Activated CD4-positive, alpha-beta T cell treated with anti-CD3 and anti-CD28 coated beads, Interleukin-2, amount 50 U/mL, for 1 hour (primary cell): Measurements from ENCODE around the gene KREMEN1.
"Not testable (repeated sequence)": the region's sequence is repeated elsewhere in the genome, so short reads cannot be mapped to it uniquely, and the experiment has no call there.

ENCODE experiments used
- DNase-seq: peaks from one replicate; pipeline ENCODE4 v3.0.0-alpha.2; 2020

KREMEN1 gene

GRCh38 chr22:29079218-29079901, 6.5 kb downstream of the KREMEN1 start:
- DNase-seq, result no peak

GRCh38 chr22:29080106-29080975, 7.5 kb downstream of the KREMEN1 start:
- DNase-seq, result no peak

DNA sequence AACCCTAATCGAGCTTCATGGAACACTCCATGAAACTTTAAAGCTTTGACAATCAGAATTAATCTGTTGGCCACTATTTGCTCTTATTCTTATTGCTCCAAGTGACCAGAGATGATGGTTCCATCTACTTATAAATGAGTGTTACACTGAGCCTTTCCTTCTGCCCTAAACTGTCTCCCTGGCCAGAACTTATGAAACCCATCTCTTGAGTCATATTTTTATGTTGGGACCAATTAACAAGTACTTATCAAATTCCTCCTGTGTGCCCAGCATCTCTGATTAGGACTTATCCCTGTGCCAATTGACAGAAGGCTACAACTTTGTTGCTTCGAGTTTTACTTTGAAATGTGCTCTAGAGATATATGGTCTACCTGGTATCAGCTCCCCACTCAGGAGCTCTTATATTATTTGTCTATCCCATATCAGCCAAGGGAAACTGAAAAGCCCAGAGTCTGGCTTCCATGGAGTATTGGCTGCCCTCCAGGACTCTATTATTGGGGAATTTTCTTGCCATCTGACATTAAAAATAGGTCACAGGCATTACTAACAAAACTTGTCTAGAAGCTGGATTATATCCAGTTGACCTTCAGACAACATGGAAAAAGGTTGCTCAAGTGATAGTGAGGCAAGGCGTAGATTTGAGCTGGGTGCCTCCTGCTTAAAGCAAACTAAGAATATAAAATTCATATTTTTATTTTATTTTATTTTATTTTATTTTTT, 8.8 kb downstream of the KREMEN1 start:
- no peak for DNase-seq

- no peak for DNase-seq
Measured at GRCh38 chr22:29082826-29083545, 10.2 kb downstream of the KREMEN1 start.

DNA sequence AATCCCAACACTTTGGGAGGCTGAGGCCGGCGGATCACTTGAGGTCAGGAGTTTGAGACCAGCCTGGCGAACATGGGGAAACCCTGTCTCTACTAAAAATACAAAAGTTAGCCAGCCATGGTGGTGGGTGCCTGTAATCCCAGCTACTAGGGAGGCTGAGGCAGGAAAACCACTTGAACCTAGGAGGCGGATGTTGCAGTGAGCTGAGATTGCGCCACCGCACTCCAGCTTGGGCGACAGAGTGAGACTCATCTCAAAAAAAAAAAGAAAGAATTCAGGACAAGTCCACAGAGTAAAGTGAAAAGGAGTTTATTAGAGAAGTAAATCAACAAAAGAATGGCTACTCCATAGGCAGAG, 10.7 kb downstream of the KREMEN1 start:
- not testable (repeated sequence) for DNase-seq

- no peak for DNase-seq
Measured at GRCh38 chr22:29083933-29084591, 11.2 kb downstream of the KREMEN1 start.

GRCh38 chr22:29087012-29087411, 14.2 kb downstream of the KREMEN1 start:
- DNase-seq, result no peak

DNA sequence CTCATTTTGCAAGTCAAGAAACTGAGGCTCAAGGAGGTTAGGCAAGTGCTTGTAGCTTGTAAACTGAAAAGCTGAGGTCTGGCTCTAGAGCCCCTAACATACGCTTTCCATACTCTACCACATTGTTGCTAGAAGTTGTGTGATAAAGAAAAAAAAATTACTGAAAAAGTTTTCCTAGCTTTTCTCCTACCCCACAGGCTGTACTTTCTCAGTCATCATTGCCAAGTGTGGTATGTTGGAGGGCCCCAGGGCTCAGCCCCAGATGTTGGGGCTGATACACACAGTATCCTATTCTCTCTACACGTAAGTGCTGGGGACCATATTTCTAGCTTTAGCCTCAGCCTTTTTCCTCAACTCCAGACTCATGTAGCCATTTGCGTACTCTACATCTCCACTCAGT, 16.0 kb downstream of the KREMEN1 start:
- DNase-seq, result no peak

DNA sequence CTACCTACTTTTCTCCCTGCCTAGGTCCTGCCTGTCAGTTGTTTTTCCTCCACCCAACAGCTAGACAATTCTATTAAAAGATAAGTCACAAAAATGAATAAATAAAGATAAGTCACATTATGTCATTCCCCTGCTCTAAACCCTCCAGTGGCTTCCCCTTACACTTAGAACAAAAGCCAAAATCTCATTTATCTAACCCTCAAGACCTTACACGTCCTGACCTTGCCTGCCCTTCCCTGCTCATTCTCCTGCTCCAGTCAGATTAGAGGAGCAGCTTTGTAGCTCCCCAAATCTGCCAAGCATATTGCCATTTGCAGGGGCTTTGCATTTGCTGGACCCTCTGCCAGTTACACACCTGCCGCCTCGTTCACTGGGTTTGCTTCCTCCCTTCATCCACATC, 16.7 kb downstream of the KREMEN1 start:
- no peak for DNase-seq

DNA sequence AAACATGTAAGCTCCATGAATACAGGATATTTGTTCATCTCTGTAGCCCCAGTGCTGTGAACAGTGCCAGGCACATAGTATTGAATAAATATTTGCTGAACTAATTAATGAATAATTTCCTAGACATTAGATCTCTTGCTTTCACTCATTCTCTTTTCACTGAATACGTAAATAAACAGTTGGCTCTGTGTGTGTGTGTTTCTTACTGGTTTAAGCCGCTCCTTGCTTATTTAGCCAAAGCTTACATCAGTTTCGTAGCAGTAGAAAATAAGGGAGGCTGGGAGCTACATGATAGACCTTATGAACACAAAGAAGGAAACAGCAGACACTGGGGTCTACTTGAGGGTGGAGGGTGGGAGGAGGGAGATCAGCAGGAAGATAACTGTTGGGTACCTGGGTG, 17.2 kb downstream of the KREMEN1 start:
- no peak for DNase-seq

DNA sequence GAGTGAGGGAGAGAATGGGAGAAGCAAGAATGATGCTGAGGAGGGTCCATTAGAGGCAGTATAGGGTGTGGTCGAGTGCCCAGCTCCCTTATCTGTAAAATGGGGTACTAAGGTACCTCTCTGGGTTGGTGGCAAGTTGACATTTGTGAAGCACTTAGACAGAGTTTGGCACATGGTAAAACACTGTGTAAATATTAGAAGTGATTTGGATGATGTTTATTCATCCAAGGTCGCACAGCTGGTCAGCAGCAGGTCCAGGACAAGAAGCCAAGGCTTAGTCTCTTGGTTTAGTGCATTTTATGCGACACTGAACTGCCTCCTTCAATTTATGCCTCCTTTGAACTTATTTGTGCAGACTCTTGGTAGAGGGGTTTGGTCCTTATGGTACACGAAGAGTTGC, 19.4 kb downstream of the KREMEN1 start:
- DNase-seq, result no peak

- DNase-seq, result no peak
Measured at GRCh38 chr22:29093030-29093429, 20.2 kb downstream of the KREMEN1 start.

GRCh38 chr22:29093501-29094300, 20.9 kb downstream of the KREMEN1 start:
- DNase-seq, result no peak

DNA sequence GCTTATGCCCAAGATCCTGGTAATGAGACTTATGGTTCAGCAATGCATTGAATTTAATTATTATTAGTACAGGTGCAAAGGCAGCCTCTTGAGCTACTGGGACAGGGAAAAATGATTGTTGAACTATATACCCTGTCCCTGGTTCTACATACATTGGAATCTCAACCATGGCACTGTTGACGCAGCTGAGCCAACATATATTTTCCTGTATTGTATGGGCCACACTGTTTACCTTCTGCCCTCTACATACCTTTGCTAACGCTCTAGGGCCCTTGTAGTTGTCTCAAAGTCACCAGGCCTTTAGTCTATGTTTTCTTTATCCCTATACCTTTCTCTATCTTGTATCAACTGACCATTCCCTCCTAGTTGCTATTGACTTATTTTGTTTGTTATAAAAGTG, 22.6 kb downstream of the KREMEN1 start:
- no peak for DNase-seq

DNA sequence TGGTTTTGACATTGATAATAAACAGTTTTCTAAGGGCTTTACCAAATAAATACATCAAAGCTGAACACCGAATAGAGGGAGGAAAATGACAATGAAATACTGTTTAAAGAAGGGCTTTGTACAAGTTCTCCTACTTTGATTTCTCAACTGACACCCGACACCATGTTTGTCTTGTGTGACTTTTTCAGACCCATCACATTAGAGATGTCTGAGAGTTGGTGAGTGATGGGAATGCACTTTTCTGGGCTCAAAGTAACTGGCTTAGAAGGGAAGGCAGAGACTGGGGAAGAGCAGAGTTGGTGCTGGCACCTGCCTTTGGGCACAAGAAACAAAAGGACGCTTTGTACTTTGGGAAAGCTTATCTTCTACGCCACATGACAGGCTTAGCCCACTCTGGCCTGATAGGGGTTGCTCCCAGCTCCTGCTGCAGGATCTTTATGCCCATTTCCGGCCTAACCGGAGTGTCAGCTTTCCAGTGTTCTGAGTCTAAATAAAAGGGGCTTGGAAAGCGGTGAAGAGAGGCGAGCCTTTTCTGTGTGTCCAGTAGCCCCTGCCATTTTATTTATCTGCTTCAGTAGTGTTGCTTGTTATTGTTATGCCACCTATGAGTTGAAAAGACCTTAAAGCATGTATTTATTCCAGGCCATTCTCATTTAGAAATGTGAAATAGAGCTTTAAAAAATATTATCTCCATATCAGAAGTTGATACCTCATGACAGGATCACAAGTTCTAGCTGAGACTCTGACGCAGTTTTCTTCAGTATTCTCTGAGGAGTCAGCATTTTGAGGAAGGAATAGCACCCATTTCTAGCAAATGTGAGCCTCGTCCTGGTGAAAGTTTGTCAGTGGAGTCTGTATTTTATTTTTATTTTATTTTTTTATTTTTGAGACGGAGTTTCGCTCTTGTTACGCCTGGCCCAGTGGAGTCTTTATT, 24.2 kb downstream of the KREMEN1 start:
- DNase-seq, result no peak

DNA sequence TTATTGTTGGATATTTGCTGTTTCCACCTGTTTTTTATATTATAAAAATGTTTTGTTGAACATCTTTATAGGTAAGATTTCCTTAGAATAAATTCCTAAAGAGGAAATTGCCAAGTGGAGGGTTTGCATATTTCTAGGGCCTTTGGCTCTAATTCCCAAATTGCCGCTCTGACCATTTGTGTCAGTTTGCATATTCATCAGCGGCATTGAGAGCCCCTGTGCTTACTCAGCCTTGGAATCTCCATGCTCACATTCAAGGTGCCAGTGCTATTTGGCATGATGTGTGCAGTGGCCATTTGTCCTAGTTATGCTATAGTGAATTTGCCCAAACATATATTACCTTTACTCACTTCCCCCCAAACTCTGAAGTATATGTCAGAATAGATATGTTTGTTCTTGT, 25.5 kb downstream of the KREMEN1 start:
- DNase-seq, result no peak

- DNase-seq, result no peak
Measured at GRCh38 chr22:29102300-29102699, 29.5 kb downstream of the KREMEN1 start.

GRCh38 chr22:29103121-29103520, 30.3 kb downstream of the KREMEN1 start:
- no peak for DNase-seq

DNA sequence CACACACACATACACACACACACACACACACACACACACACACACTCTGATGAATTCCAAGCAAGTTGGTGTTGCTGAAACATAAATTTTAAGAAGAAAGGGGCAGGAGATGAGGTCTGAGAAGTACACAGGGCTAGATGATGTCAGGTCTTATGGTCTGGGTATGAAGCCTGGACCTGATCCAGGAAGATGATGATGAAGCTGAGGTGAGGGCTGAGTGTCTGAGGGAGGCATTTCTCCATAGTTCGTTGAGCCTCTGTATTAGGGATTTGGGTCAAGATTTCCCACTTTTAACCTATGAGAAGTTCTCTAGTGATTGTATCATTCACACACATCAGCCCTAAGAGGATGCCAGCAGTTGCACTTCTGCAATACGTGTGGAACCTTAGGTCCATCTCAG, 32.6 kb downstream of the KREMEN1 start:
- DNase-seq, result no peak

- no peak for DNase-seq
Measured at GRCh38 chr22:29106839-29107238, 34.0 kb downstream of the KREMEN1 start.

DNA sequence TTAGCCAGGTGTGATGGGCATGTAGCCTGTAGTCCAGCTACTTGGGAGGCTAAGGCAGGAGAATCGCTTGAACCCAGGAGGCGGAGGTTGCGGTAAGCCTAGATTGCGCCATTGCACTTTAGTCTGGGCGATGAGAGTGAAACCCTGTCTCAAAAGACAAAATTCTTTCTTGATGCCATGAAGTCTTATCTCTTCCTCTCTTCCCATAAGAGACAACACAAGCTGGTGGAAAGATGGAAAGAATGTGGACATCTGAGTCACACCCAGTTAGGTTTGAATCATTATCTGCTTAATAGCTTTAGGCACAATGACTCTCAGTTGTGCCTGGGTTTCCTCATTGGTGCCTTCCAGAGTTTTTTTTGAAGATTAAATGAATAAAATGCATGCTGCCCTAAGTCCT, 35.3 kb downstream of the KREMEN1 start:
- DNase-seq, result no peak
